Inferior parietal cortex (tissue), 1 donor: ENCODE measurements around the gene CMPK2.

Experiments
- DNase-seq: peaks from one replicate; pipeline ENCODE4 v3.0.0-alpha.2; 2016; ENCODE audit errors: extremely low spot score

The CMPK2 gene

DNA sequence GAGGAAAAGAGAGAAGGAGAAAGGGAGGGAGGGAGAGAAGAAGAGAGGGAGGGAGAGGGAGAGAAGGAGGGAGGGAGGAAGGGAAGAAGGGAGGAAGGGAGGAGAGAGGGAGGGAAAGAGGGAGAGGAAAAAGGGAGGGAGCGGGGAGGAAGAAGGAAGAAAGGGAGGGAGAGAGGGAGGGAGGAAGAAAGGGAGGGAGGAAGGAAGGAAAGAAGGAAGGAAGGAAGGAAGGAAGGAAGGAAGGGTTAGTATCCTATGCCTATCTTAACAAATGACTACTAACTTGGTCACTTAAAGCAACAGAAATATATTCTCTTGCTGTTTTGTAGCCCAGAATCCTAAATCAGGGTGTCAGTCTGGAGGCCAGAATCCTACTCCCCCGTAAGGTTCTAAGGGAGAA lies 52.1 kb downstream of the CMPK2 start:
- no peak for DNase-seq

DNA sequence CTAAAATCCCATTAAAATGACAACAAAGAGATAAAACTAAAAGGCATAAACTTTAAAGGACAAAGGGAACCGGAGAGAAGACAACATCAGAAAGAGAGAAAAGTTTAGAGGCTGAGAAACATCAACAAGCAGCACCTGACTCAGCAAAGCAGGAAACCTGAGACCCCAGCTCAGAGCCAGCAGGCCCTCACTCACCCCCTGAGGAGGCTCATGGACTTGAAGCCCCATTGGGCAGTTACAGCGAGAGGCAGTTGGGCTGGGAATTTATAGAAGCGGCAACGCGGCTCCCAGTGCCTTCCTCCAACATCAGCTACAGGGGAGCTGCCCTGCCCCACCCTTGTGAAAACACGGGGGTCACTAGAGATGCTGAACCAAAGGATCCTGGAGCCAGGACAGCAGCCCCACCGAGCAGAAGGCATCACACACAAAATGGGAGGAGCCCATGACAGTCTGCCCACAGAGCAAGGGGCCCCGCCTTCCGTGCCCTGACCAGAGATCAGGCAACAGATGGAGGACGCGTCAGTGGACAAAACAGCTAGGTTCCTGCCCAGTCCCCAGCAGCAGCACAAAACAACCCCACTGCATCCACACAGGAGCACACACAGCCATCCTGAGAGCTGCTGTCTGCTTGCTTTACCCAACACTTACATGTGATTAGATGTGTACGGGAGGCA lies 52.7 kb downstream of the CMPK2 start:
- no peak for DNase-seq

DNA sequence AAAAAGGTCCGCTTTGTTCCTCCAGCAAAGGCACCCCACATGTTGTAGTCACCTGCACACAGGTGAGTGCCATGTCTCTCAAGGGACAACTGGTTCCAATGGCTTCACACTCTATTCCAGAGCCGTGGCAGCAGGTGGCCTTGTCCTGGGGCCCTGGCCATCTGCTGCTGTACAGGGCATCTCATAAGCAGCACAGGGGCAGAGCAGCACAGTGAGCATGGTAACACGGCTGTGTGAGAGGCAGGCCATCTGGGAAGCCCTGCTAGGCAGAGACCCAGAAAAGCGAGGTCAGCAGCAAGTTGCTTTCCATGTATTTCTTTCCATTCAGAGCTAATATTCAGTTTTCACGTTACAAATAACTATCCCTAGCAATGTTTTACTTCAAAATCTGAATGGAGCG lies 54.7 kb downstream of the CMPK2 start:
- DNase-seq: no peak

DNA sequence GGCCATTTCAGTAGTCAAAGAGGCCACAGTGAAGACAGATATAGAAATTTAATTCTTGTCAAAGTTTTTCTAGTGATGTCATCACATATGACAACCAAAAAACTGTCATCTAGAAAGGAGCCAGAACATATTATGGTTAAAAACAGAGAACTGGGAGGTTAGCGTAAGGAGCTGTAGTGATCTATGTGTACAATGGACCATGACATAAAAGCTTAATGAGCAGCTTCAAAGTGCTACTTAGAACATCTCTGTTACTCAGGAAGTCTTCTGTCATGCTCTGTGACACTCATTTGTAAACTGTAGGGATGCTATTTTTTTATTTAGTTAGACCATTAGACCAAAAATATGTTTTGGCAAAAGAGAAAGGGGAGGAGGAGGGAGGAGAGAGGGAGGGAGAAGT lies 57.3 kb downstream of the CMPK2 start:
- no peak for DNase-seq

DNA sequence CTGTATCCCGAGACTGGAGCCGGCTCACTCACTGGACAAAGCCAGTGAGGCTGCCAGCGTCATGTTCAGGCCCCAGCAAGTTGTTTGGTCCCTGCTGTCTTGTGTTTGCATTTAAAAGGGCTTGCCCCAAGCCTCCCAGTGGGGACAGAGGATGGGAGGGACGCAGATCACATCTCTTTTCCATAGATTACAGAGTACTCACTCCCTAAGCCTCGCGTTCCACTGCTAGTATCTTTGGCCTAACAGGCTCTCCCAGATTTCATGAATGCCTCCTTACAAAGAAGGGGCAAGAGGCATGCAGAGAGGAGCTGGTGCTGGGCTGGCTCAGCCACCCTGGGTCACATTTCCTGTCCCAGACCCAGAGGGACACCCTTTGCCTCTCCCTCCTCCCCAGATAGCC lies 59.1 kb downstream of the CMPK2 start:
- no peak for DNase-seq

DNA sequence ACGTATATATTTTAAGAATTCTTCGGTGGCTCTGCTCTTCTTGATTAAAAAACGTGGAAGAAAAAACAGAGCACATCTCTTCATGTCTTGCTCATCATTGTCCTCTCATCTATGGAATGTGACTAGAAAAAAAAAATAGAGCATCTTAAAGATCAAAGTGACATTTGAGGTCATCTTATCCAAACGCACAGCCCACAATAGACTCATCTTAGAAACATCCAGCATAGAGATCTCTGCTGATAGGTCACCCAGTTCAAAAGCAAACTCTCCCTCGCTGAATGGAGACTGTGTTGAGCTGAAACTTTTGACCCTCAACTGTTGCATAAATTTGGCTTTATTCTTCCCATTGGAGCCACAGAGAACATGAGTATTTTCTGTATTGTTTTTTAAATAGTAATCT lies 65.2 kb downstream of the CMPK2 start:
- no peak for DNase-seq
